NB4 (cell line): ENCODE results near the gene LENG8.

Experiments used
- TF ChIP-seq, protein P1 (sequence below): IDR thresholded peaks from 2 replicates; pipeline ENCODE4 v1.6.1; 2011; ENCODE audit warnings: low read depth, low read length
- TF ChIP-seq, protein P2 (sequence below): IDR thresholded peaks from one replicate; pipeline ENCODE4 v1.5.1; 2012; ENCODE audit warnings: low read depth, low read length

DNA sequence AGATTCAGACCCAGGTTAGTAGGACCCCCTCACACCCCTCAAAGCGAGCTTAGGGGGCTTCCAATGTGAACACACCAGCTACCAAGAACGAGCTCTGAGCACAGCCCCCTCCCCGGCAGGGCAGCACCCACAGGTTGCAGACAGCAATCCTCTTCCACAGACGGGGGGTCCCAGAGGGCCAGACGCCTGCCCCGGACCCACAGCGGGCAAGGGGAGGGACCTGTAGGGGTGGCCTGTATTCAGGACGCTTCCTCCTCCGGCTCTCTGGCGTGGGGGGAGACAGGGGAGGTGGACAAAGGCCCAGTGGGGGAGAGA lies 29.0 kb upstream of the LENG8 start:
- TF ChIP-seq, protein P1, sequence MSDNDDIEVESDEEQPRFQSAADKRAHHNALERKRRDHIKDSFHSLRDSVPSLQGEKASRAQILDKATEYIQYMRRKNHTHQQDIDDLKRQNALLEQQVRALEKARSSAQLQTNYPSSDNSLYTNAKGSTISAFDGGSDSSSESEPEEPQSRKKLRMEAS = no peak
- TF ChIP-seq, protein P2, sequence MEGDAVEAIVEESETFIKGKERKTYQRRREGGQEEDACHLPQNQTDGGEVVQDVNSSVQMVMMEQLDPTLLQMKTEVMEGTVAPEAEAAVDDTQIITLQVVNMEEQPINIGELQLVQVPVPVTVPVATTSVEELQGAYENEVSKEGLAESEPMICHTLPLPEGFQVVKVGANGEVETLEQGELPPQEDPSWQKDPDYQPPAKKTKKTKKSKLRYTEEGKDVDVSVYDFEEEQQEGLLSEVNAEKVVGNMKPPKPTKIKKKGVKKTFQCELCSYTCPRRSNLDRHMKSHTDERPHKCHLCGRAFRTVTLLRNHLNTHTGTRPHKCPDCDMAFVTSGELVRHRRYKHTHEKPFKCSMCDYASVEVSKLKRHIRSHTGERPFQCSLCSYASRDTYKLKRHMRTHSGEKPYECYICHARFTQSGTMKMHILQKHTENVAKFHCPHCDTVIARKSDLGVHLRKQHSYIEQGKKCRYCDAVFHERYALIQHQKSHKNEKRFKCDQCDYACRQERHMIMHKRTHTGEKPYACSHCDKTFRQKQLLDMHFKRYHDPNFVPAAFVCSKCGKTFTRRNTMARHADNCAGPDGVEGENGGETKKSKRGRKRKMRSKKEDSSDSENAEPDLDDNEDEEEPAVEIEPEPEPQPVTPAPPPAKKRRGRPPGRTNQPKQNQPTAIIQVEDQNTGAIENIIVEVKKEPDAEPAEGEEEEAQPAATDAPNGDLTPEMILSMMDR = no peak
